ENCODE data around the gene PAPOLB. TPM values are rescaled to one million over a fixed set of nuclear protein-coding genes. Genes with fewer than 3 reads are reported as not detected.

PAPOLB gene
- total and polyA plus RNA-seq, 2 of the 4 experiments (the other 2 are of a cell fraction) = under 0.01 TPM; not detected in 1

DNA sequence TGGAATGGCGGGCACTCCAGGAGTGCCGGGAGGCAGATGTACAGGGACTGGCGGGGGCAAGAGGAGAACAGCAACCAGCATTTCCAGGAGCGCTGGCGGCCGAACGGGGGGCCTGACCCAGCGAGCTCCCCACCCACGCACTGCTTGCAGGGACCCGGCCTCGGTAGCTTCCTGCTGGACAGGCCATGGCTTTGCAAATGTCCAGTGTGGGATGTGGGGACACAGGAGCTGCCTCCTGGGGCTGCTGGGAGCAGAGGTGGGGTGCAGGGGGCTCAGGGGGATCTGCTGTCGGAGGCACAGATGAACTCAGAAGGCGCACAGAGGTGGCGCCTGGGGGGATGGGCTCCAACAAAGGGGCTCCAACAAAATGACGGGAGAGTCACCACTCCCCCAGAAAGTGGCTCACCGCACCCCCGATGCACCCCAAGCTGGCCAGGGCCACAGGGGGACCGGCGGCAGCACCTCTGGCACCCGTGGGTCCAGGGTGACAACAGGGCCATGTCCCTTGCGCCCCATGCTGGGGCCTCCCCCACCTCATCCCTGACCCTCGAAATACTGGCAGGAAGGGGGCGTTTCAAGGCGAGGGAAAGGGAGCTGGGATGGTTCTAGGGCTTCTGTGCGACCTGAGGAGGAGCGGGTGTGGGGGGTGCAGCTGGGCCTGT, 45.3 kb downstream of the PAPOLB start:
- Histone ChIP-seq H3K27ac (ENCODE audit: insufficient read depth, low read length) (no peak overlapping the region), H3K23ac (ENCODE audit: low read depth, low read length) (no peak overlapping the region), H4K5ac (ENCODE audit: low read depth, low read length) (no peak overlapping the region), H2BK15ac (ENCODE audit: low read depth, low read length) (no peak overlapping the region), H2AK9ac (replicated peaks; ENCODE audit: low read depth, low read length, poor library complexity) (no peak overlapping the region), H3K14ac (replicated peaks; ENCODE audit: low read depth, low read length) (no peak overlapping the region), H3K9me3 (ENCODE audit: control insufficient read depth, insufficient read depth, low read length) (peaks cover 6% of the 10 kb centered on the region), H2BK5ac (ENCODE audit: low read depth, low read length, poor library complexity, severe bottlenecking) (no peak overlapping the region), H3K4me1 (ENCODE audit: control insufficient read depth, insufficient read depth, low read length) (no peaks in the 10 kb centered on the region), H3K4me3 (ENCODE audit: insufficient read depth, low read depth, low read length) (no peak overlapping the region), H4K20me1 (ENCODE audit: insufficient read depth, low read length) (no peaks in the 10 kb centered on the region), H4K8ac (ENCODE audit: low read depth in 2 of 2, low read length in 2 of 2) (no peak overlapping the region), H3K9me1 (ENCODE audit: insufficient read depth, low read length) (no peaks in the 10 kb centered on the region; the same call in 1 of the 2 replicates), H3K27me3 (ENCODE audit: control insufficient read depth, insufficient read depth, low read length) (no peaks in the 10 kb centered on the region; the same call in 1 of the 2 replicates), H2AK5ac (ENCODE audit: low read depth, low read length) (no peak overlapping the region), H3K9ac (ENCODE audit: low read depth, low read length) (no peak overlapping the region), H2BK20ac (ENCODE audit: low read depth, low read length) (no peak overlapping the region), H2BK120ac (ENCODE audit: low read depth, low read length) (no peak overlapping the region), H3K4ac (ENCODE audit: low read depth, low read length) (no peak overlapping the region), H3K4me2 (ENCODE audit: low read depth, low read length) (no peak overlapping the region), H4K91ac (ENCODE audit: insufficient read depth, low read depth, low read length) (no peak overlapping the region), H3K18ac (ENCODE audit: low read depth, low read length) (no peak overlapping the region), H3K79me1 (ENCODE audit: low read depth in 1 of 2, low read length in 2 of 2) (no peaks in the 10 kb centered on the region), H3K56ac (ENCODE audit: extremely low read depth, insufficient read depth, low read length) (no peak overlapping the region), H2AFZ (replicated peaks; ENCODE audit: low read length, poor library complexity) (no peak overlapping the region), H3K36me3 (ENCODE audit: control insufficient read depth, insufficient read depth, low read length) (no peaks in the 10 kb centered on the region)
- WGBS, 2 experiments (ENCODE audit: extremely low coverage in 2 of 2, insufficient read length in 1 of 2) = 81% methylated on average over 11 of the region's 26 CpGs; no CpG with 5 or more reads in 1 of the 2 experiments
- TF ChIP-seq, protein P1, sequence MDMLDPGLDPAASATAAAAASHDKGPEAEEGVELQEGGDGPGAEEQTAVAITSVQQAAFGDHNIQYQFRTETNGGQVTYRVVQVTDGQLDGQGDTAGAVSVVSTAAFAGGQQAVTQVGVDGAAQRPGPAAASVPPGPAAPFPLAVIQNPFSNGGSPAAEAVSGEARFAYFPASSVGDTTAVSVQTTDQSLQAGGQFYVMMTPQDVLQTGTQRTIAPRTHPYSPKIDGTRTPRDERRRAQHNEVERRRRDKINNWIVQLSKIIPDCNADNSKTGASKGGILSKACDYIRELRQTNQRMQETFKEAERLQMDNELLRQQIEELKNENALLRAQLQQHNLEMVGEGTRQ (IDR thresholded peaks at IDR 0.05; ENCODE audit: low read depth, low read length) = no peak
- TF ChIP-seq RFX5 (IDR thresholded peaks at IDR 0.05; ENCODE audit: low read depth, low read length) = no peak
- BruUV-seq (replicated peaks) = no TSS peak
- ChIA-PET POLR2A (ENCODE audit: unreplicated experiment) (no interaction called here), CTCF (no interaction called here)
- in situ Hi-C loops (cut with MboI; ENCODE audit: low sequenced_read_pairs) = no loop called here
- ATAC-seq (ENCODE audit: low read depth) (no peak), DNase-seq (no peak)
- intact Hi-C loops (cut with micrococcal nuclease) = no loop called here
- dilution Hi-C loops (cut with HindIII; ENCODE audit: low sequenced_read_pairs, unreplicated experiment) = no loop called here
